GM12878 (cell line): Measurements from ENCODE around the gene ATRNL1. TPM values are rescaled to one million over a fixed set of nuclear protein-coding genes. Genes with fewer than 3 reads are reported as not detected.

Experiments used
- ATAC-seq: fragments of 200-7000 bp; cut with Tn5 transposase; 3 replicates; pipeline ENCODE4 v1.9.1; 2020; ENCODE audit warnings: mild to moderate bottlenecking, moderate library complexity
- BruUV-seq: library from RNA; stranded (reverse); fragments of 400-500 nt; replicated peaks from 2 replicates; lab custom pipeline; 2021; lab: Mats Ljungman, UMichigan
- CTCF ChIA-PET: fragments of 300-600 bp; sonication (Branson Sonifier 250); formaldehyde crosslinking; extraction: SDS; loops from one replicate; lab custom pipeline; 2021; ENCODE audit warnings: inconsistent platforms; lab: Yijun Ruan, JAX
- POLR2A ChIA-PET: fragments of 350-600 bp; formaldehyde crosslinking; extraction: SDS; loops from one replicate; lab custom pipeline; 2021; ENCODE audit warnings: inconsistent platforms; lab: Charles Lee
- RAD21 ChIA-PET: fragments of 300-600 bp; sonication (Branson Sonifier 250); formaldehyde crosslinking; loops from one replicate; lab custom pipeline; 2023; ENCODE audit warnings: antibody characterized with exemption; ENCODE audit not compliant: unreplicated experiment; lab: Charles Lee
- SMC1A ChIA-PET: fragments of 300-600 bp; sonication (Branson Sonifier 250); formaldehyde crosslinking; loops from one replicate; lab custom pipeline; 2023; ENCODE audit not compliant: unreplicated experiment, uncharacterized antibody; lab: Charles Lee
- DNase-seq: peaks from one replicate; pipeline ENCODE4 v3.0.0-alpha.2; 2011; ENCODE audit warnings: low read depth, low spot score
- FAIRE-seq: peaks from 3 replicates; lab custom pipeline; 2011; peaks lifted over from hg19 to GRCh38; lab: Jason Lieb, UNC
- H2AFZ ChIP-seq: 2 replicates; pipeline ENCODE4 v1.6.0; 2011; ENCODE audit warnings: low read depth, low read length, control low read depth; ENCODE audit not compliant: control insufficient read depth
- H3K27ac ChIP-seq: 2 replicates; pipeline ENCODE4 v1.5.1; 2011; ENCODE audit warnings: control low read depth; ENCODE audit not compliant: control insufficient read depth, insufficient read depth
- H3K27me3 ChIP-seq, 2 experiments: replicated peaks in 1 of 2; 2 replicates each; pipeline versions ENCODE4 v1.6.0 to v1.6.1; 2011; ENCODE audit warnings: low read length in 1 of 2; ENCODE audit not compliant: control insufficient read depth in 2 of 2, insufficient read depth in 2 of 2
- H3K36me3 ChIP-seq, 2 experiments: 2 replicates each; pipeline ENCODE4 v1.5.1; 2011; ENCODE audit warnings: low read length in 1 of 2; ENCODE audit not compliant: control insufficient read depth in 2 of 2, insufficient read depth in 2 of 2
- H3K4me1 ChIP-seq: 2 replicates; pipeline ENCODE4 v1.6.1; 2011; ENCODE audit warnings: mild to moderate bottlenecking, low read length, moderate library complexity, mixed read lengths; ENCODE audit not compliant: control insufficient read depth, insufficient read depth
- H3K4me2 ChIP-seq: 2 replicates; pipeline ENCODE4 v1.6.0; 2011; ENCODE audit warnings: control low read depth; ENCODE audit not compliant: control insufficient read depth, insufficient read depth
- H3K4me3 ChIP-seq: fragments of 200-600 bp; sonication (generic); 2 replicates; pipeline ENCODE4 v1.5.1; 2016
- H3K79me2 ChIP-seq: 2 replicates; pipeline ENCODE4 v1.6.0; 2011; ENCODE audit warnings: low read length; ENCODE audit not compliant: control insufficient read depth, insufficient read depth
- H3K9ac ChIP-seq: 2 replicates; pipeline ENCODE4 v1.8.0; 2011; ENCODE audit warnings: low read length, control low read depth, mixed read lengths; ENCODE audit not compliant: control insufficient read depth, insufficient read depth
- H3K9me3 ChIP-seq: replicated peaks from 3 replicates; pipeline ENCODE4 v1.5.1; 2011; ENCODE audit warnings: mild to moderate bottlenecking, low read length; ENCODE audit not compliant: control insufficient read depth, insufficient read depth
- H4K20me1 ChIP-seq: 2 replicates; pipeline ENCODE4 v1.6.0; 2011; ENCODE audit not compliant: control insufficient read depth, insufficient read depth
- EP300 ChIP-seq, 2 experiments: fragments of 150-350 bp in 1 of 2; IDR thresholded peaks; 2 replicates each; pipeline ENCODE4 v1.6.1; 2011 to 2012; ENCODE audit warnings: low read depth in 2 of 2, low read length in 2 of 2, borderline replicate concordance in 1 of 2, improper control_type of control experiment in 1 of 2, inconsistent platforms in 1 of 2; ENCODE audit not compliant: control insufficient read depth in 1 of 2
- HDAC2 ChIP-seq: fragments of 200-600 bp; sonication (generic); IDR thresholded peaks from 2 replicates; pipeline ENCODE4 v1.6.1; 2017
- HDGF ChIP-seq: fragments of 450-650 bp; IDR thresholded peaks from 2 replicates; pipeline ENCODE4 v1.6.1; 2016; ENCODE audit warnings: antibody characterized with exemption
- KAT2A ChIP-seq: conservative IDR thresholded peaks from 2 replicates; pipeline ENCODE4 v1.6.1; 2011; ENCODE audit warnings: low read depth, low read length; ENCODE audit not compliant: control insufficient read depth
- NR2F1 ChIP-seq: fragments of 450-650 bp; conservative IDR thresholded peaks from 2 replicates; pipeline ENCODE4 v1.6.1; 2017; ENCODE audit warnings: mild to moderate bottlenecking
- RAD21 ChIP-seq: IDR thresholded peaks from 2 replicates; pipeline ENCODE4 v1.6.1; 2011; ENCODE audit warnings: mild to moderate bottlenecking, low read depth, low read length, moderate library complexity; ENCODE audit not compliant: insufficient read depth
- SMARCA5 ChIP-seq: fragments of 450-650 bp; IDR thresholded peaks from 2 replicates; pipeline ENCODE4 v1.6.1; 2017; ENCODE audit warnings: mild to moderate bottlenecking
- STAT3 ChIP-seq: IDR thresholded peaks from 2 replicates; pipeline ENCODE4 v1.6.1; 2011; ENCODE audit warnings: low read depth, low read length, improper control_type of control experiment
- SUZ12 ChIP-seq: fragments of 200-600 bp; sonication (generic); IDR thresholded peaks from one replicate; pipeline ENCODE4 v1.6.1; 2018; ENCODE audit warnings: antibody characterized with exemption, mild to moderate bottlenecking; ENCODE audit not compliant: unreplicated experiment
- TAF1 ChIP-seq: IDR thresholded peaks from 2 replicates; pipeline ENCODE4 v1.6.1; 2011; ENCODE audit warnings: mild to moderate bottlenecking, low read depth, low read length, borderline replicate concordance
- TBL1XR1 ChIP-seq: IDR thresholded peaks from 2 replicates; pipeline ENCODE4 v1.6.1; 2012; ENCODE audit warnings: low read depth, low read length, improper control_type of control experiment
- WGBS: methylation state at CpG from one replicate; pipeline ENCODE4 v1.1.6; 2016; ENCODE audit warnings: low lambda C conversion rate; ENCODE audit not compliant: insufficient replicate concordance, insufficient coverage; ENCODE audit errors: missing lambda C conversion rate; 5-methylcytosine and 5-hydroxymethylcytosine counted together
- in situ Hi-C: fragments of 300-500 bp; cut with MboI; formaldehyde crosslinking; loops from 9 replicates; pipeline ENCODE4 v1.14.3; 2018; ENCODE audit warnings: mixed read lengths
- intact Hi-C: fragments of 100-400 bp; cut with micrococcal nuclease; formaldehyde crosslinking; loops from one replicate; pipeline ENCODE4 v1.14.2; 2022; ENCODE audit not compliant: unreplicated experiment
- polyA plus RNA-seq, 11 experiments: library from polyadenylated mRNA; depleted of rRNA in 4 of 11; unstranded in 6 of 11; stranded (reverse) in 5 of 11; fragments of >200 nt; fragmentation: Nextera tagmentation in 4 of 11; fragmentation: Illumina TruSeq in 1 of 11; extraction: Ambion mirVana in 4 of 11; extraction: Trizol in 1 of 11; gene quantifications; 1 replicate in 1 of 11; 2 replicates in 10 of 11; pipeline versions ENCODE4 v1.2.1 to v1.2.3, GENCODE V29; 2011 to 2016; ENCODE audit warnings: inconsistent platforms in 2 of 11, missing spikeins in 2 of 11, low read depth in 1 of 11
- total RNA-seq, 4 experiments: library from RNA; depleted of rRNA in 3 of 4; stranded (reverse); fragments of >200 nt in 3 of 4; fragmentation: Illumina TruSeq in 1 of 4; extraction: Trizol in 1 of 4; gene quantifications; 2 replicates each; pipeline versions ENCODE4 v1.2.1 to v1.2.3, GENCODE V29; 2013 to 2021
- TF ChIP-seq, protein P1 (sequence below): fragments of 450-650 bp; IDR thresholded peaks from 2 replicates; pipeline ENCODE4 v1.6.1; 2017; ENCODE audit warnings: mild to moderate bottlenecking, moderate library complexity
- TF ChIP-seq, protein P2 (sequence below): IDR thresholded peaks from 2 replicates; pipeline ENCODE4 v1.6.1; 2011; ENCODE audit warnings: low read depth, mild to moderate bottlenecking, low read length, moderate library complexity, borderline replicate concordance; ENCODE audit errors: extremely low read depth
- TF ChIP-seq, protein P3 (sequence below): fragments of 450-650 bp; IDR thresholded peaks from 2 replicates; pipeline ENCODE4 v1.6.1; 2016; ENCODE audit warnings: mild to moderate bottlenecking
- TF ChIP-seq, protein P4 (sequence below): IDR thresholded peaks from 2 replicates; pipeline ENCODE4 v1.6.1; 2011; ENCODE audit warnings: mild to moderate bottlenecking, low read depth, low read length, moderate library complexity; ENCODE audit not compliant: insufficient replicate concordance

ATRNL1 gene
- total and polyA plus RNA-seq, 10 of the 15 experiments (the other 5 are each of a cell fraction or from before 2014, with no cell fraction given), result 0.03 to 1.4 (median 0.34) TPM

DNA sequence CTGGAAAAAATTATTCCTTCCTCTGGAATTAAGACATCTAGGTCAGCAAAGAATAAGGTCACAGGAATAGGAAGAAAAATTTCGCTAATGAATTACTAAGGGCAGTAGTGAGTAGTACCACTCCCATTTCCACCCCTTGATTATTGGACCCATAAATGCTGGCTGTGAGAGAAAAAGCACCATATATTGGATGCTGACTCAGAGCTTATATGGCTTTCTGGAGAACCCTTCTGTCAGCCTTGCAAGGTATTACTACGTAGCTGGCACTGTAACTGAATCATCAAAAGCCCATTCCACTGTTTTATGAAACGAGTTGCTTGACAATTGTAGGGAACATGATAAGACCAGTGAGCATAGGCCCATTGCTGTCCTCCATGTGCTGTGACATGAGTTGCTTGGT, 179.3 kb downstream of the ATRNL1 start:
- Histone ChIP-seq H3K4me1 (no peaks in the 10 kb centered on the region), H2AFZ (no peak overlapping the region), H3K79me2 (no peaks in the 10 kb centered on the region), H3K9ac (no peak overlapping the region), H3K36me3 (no peaks in the 10 kb centered on the region), H4K20me1 (no peaks in the 10 kb centered on the region), H3K4me2 (no peak overlapping the region), H3K9me3 (no peaks in the 10 kb centered on the region), H3K27ac (no peak overlapping the region), H3K27me3 (no peaks in the 10 kb centered on the region), H3K4me3 (no peak overlapping the region)
- intact Hi-C loops, result no loop called here
- CTCF ChIA-PET, result no interaction called here
- in situ Hi-C loops, result no loop called here
- DNase-seq (no peak), FAIRE-seq (no peak), ATAC-seq (no peak)
- RAD21 ChIA-PET, result no interaction called here
- no peak for TF ChIP-seq NR2F1
- no peak for TF ChIP-seq EP300 (IDR thresholded peaks at IDR 0.05; ENCODE audit: borderline replicate concordance in 1 of 2, control insufficient read depth in 1 of 2, low read depth in 2 of 2, low read length in 2 of 2)
- TF ChIP-seq HDAC2, result no peak
- TF ChIP-seq RAD21, result no peak
- TF ChIP-seq, protein P1, sequence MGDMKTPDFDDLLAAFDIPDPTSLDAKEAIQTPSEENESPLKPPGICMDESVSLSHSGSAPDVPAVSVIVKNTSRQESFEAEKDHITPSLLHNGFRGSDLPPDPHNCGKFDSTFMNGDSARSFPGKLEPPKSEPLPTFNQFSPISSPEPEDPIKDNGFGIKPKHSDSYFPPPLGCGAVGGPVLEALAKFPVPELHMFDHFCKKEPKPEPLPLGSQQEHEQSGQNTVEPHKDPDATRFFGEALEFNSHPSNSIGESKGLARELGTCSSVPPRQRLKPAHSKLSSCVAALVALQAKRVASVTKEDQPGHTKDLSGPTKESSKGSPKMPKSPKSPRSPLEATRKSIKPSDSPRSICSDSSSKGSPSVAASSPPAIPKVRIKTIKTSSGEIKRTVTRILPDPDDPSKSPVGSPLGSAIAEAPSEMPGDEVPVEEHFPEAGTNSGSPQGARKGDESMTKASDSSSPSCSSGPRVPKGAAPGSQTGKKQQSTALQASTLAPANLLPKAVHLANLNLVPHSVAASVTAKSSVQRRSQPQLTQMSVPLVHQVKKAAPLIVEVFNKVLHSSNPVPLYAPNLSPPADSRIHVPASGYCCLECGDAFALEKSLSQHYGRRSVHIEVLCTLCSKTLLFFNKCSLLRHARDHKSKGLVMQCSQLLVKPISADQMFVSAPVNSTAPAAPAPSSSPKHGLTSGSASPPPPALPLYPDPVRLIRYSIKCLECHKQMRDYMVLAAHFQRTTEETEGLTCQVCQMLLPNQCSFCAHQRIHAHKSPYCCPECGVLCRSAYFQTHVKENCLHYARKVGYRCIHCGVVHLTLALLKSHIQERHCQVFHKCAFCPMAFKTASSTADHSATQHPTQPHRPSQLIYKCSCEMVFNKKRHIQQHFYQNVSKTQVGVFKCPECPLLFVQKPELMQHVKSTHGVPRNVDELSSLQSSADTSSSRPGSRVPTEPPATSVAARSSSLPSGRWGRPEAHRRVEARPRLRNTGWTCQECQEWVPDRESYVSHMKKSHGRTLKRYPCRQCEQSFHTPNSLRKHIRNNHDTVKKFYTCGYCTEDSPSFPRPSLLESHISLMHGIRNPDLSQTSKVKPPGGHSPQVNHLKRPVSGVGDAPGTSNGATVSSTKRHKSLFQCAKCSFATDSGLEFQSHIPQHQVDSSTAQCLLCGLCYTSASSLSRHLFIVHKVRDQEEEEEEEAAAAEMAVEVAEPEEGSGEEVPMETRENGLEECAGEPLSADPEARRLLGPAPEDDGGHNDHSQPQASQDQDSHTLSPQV, result no peak
- TF ChIP-seq TBL1XR1, result no peak
- TF ChIP-seq HDGF, result no peak
- no peak for TF ChIP-seq TAF1
- TF ChIP-seq, protein P2, sequence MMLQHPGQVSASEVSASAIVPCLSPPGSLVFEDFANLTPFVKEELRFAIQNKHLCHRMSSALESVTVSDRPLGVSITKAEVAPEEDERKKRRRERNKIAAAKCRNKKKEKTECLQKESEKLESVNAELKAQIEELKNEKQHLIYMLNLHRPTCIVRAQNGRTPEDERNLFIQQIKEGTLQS, result no peak
- no peak for TF ChIP-seq SMARCA5
- TF ChIP-seq KAT2A, result no peak
- TF ChIP-seq, protein P3, sequence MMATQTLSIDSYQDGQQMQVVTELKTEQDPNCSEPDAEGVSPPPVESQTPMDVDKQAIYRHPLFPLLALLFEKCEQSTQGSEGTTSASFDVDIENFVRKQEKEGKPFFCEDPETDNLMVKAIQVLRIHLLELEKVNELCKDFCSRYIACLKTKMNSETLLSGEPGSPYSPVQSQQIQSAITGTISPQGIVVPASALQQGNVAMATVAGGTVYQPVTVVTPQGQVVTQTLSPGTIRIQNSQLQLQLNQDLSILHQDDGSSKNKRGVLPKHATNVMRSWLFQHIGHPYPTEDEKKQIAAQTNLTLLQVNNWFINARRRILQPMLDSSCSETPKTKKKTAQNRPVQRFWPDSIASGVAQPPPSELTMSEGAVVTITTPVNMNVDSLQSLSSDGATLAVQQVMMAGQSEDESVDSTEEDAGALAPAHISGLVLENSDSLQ, result no peak
- TF ChIP-seq, protein P4, sequence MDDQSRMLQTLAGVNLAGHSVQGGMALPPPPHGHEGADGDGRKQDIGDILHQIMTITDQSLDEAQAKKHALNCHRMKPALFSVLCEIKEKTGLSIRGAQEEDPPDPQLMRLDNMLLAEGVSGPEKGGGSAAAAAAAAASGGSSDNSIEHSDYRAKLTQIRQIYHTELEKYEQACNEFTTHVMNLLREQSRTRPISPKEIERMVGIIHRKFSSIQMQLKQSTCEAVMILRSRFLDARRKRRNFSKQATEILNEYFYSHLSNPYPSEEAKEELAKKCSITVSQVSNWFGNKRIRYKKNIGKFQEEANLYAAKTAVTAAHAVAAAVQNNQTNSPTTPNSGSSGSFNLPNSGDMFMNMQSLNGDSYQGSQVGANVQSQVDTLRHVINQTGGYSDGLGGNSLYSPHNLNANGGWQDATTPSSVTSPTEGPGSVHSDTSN, result no peak
- no peak for TF ChIP-seq SUZ12
- no peak for TF ChIP-seq STAT3
- POLR2A ChIA-PET, result no interaction called here
- BruUV-seq, result no TSS peak
- SMC1A ChIA-PET, result no interaction called here
- 0% methylated on average over 3 of the region's 3 CpGs for WGBS
